Measurements from ENCODE around the gene TENT4B. TPM values are rescaled to one million over a fixed set of nuclear protein-coding genes. Genes with fewer than 3 reads are reported as not detected.

The TENT4B gene
- total RNA-seq, 1 donor from 2014 or later: 15.2 TPM

DNA sequence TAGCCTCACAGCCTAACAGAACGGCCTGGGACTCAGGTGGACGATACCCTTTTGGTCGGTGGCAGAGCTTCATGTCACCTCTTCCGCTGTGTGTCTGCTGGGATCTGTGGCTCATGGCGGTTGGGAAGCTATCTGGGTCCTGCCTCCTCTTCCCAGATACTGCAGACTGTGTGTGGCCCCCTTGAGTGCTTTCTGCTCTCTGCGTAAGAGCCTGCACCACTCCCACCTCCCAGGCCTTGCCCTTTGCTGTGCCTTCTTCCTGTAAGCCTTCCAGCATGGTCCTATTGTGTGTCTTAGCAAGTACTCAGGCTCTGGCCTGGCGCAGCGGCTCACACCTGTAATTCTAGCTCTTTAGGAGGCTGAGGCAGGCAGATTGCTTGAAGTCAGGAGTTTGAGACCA is 95.7 kb downstream of the TENT4B start:
- no peaks in the 10 kb centered on the region for H3K9me3 Mint-ChIP-seq
- peaks cover 15% of the 10 kb centered on the region for H3K27me3 Mint-ChIP-seq (ENCODE audit: insufficient read depth, low read depth)

GRCh38 chr16:50251375-50252081 is 98.4 kb downstream of the TENT4B start:
- no peaks in the 10 kb centered on the region for H3K9me3 ChIP-seq (ENCODE audit: low read depth)
- Mint-ChIP-seq H3K36me3 (no peaks in the 10 kb centered on the region), H3K4me1 (peaks cover 14% of the 10 kb centered on the region), H3K27ac (no peak overlapping the region), H3K9me3 (no peaks in the 10 kb centered on the region), H3K4me3 (no peak overlapping the region), H3K27me3 (ENCODE audit: insufficient read depth, low read depth) (peaks cover 10% of the 10 kb centered on the region)
- H3F3A ChIP-seq (ENCODE audit: low read depth): peaks cover 31% of the 10 kb centered on the region
- H2AFZ ChIP-seq (replicated peaks): no peak overlapping the region
- no peaks in the 10 kb centered on the region for H3K79me2 ChIP-seq (ENCODE audit: low read depth)
- TF ChIP-seq EZH2 (IDR thresholded peaks at IDR 0.05) (no peak), EZH2phosphoT487 (IDR thresholded peaks at IDR 0.05) (no peak)
- TF ChIP-seq, protein P1, sequence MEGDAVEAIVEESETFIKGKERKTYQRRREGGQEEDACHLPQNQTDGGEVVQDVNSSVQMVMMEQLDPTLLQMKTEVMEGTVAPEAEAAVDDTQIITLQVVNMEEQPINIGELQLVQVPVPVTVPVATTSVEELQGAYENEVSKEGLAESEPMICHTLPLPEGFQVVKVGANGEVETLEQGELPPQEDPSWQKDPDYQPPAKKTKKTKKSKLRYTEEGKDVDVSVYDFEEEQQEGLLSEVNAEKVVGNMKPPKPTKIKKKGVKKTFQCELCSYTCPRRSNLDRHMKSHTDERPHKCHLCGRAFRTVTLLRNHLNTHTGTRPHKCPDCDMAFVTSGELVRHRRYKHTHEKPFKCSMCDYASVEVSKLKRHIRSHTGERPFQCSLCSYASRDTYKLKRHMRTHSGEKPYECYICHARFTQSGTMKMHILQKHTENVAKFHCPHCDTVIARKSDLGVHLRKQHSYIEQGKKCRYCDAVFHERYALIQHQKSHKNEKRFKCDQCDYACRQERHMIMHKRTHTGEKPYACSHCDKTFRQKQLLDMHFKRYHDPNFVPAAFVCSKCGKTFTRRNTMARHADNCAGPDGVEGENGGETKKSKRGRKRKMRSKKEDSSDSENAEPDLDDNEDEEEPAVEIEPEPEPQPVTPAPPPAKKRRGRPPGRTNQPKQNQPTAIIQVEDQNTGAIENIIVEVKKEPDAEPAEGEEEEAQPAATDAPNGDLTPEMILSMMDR (IDR thresholded peaks at IDR 0.05): no peak
- H3K9ac ChIP-seq: no peak overlapping the region
- H3K36me3 ChIP-seq: no peaks in the 10 kb centered on the region
- no peak overlapping the region for H3K4me3 ChIP-seq
- peaks cover 12% of the 10 kb centered on the region for H3K27me3 ChIP-seq
- no peak for DNase-seq (ENCODE audit: low spot score)
- H3K27ac ChIP-seq: no peak overlapping the region
- no peak overlapping the region for H3K4me2 ChIP-seq
- peaks cover 18% of the 10 kb centered on the region for H3K4me1 ChIP-seq
- H4K20me1 ChIP-seq (ENCODE audit: low read depth): no peaks in the 10 kb centered on the region

More for the DNA sequence above, 95.7 kb downstream of the TENT4B start:
- H3F3A ChIP-seq (ENCODE audit: low read depth): peaks cover 38% of the 10 kb centered on the region
- no peak for TF ChIP-seq EZH2 (IDR thresholded peaks at IDR 0.05)
- TF ChIP-seq EZH2phosphoT487 (IDR thresholded peaks at IDR 0.05): no peak
- TF ChIP-seq, protein P1 (IDR thresholded peaks at IDR 0.05): no peak
- Mint-ChIP-seq H3K4me1 (peaks cover 14% of the 10 kb centered on the region), H3K27ac (peak overlapping the region; percentile 39), H3K36me3 (no peaks in the 10 kb centered on the region), H3K4me3 (no peak overlapping the region)
- H3K79me2 ChIP-seq (ENCODE audit: low read depth): no peaks in the 10 kb centered on the region
- H3K27me3 ChIP-seq: peaks cover 36% of the 10 kb centered on the region
- DNase-seq (ENCODE audit: low spot score): peak; percentile 52
- H3K27ac ChIP-seq: no peak overlapping the region
- no peak overlapping the region for H2AFZ ChIP-seq (replicated peaks)
- no peaks in the 10 kb centered on the region for H3K36me3 ChIP-seq
- H3K4me2 ChIP-seq: no peak overlapping the region
- no peak overlapping the region for H3K4me3 ChIP-seq
- peaks cover 23% of the 10 kb centered on the region for H3K4me1 ChIP-seq
- no peak overlapping the region for H3K9ac ChIP-seq
- no peaks in the 10 kb centered on the region for H4K20me1 ChIP-seq (ENCODE audit: low read depth)
- H3K9me3 ChIP-seq (ENCODE audit: low read depth): no peaks in the 10 kb centered on the region

GRCh38 chr16:50252082-50252611 is 99.0 kb downstream of the TENT4B start:
- Histone ChIP-seq H3K27me3 (peaks cover 6% of the 10 kb centered on the region), H3K79me2 (ENCODE audit: low read depth) (no peaks in the 10 kb centered on the region), H2AFZ (replicated peaks) (no peak overlapping the region), H3K9me3 (ENCODE audit: low read depth) (no peaks in the 10 kb centered on the region), H3K4me1 (peaks cover 18% of the 10 kb centered on the region), H3K36me3 (no peaks in the 10 kb centered on the region), H3K9ac (no peak overlapping the region), H3F3A (ENCODE audit: low read depth) (peaks cover 25% of the 10 kb centered on the region), H4K20me1 (ENCODE audit: low read depth) (no peaks in the 10 kb centered on the region), H3K27ac (no peak overlapping the region), H3K4me2 (no peak overlapping the region), H3K4me3 (no peak overlapping the region)
- no peak for DNase-seq (ENCODE audit: low spot score)
- TF ChIP-seq, protein P1 (IDR thresholded peaks at IDR 0.05): no peak
- TF ChIP-seq EZH2 (IDR thresholded peaks at IDR 0.05): no peak
- TF ChIP-seq EZH2phosphoT487 (IDR thresholded peaks at IDR 0.05): no peak
- Mint-ChIP-seq H3K4me3 (no peak overlapping the region), H3K27ac (peak overlapping the region; percentile 37), H3K27me3 (ENCODE audit: insufficient read depth, low read depth) (peaks cover 8% of the 10 kb centered on the region), H3K9me3 (no peaks in the 10 kb centered on the region), H3K36me3 (no peaks in the 10 kb centered on the region), H3K4me1 (peaks cover 14% of the 10 kb centered on the region)

All from neural progenitor cell (in vitro differentiated cells).